HG02852 (cell line): Measurements from ENCODE around the gene KLF9.

Source experiments
- ATAC-seq: cut with Tn5 transposase; IDR thresholded peaks from one replicate; pipeline ENCODE4 v1.9.1; 2021; ENCODE audit warnings: mild to moderate bottlenecking, moderate library complexity; ENCODE audit not compliant: unreplicated experiment

KLF9 gene

GRCh38 chr9:70413799-70414775 lies at the start of gene KLF9:
Gene KLF9, minus strand, starts transcription at chr9:70414657. Its CDS starts 1,294 bp downstream, at chr9:70413363.
- ATAC-seq: peak; percentile 66

DNA sequence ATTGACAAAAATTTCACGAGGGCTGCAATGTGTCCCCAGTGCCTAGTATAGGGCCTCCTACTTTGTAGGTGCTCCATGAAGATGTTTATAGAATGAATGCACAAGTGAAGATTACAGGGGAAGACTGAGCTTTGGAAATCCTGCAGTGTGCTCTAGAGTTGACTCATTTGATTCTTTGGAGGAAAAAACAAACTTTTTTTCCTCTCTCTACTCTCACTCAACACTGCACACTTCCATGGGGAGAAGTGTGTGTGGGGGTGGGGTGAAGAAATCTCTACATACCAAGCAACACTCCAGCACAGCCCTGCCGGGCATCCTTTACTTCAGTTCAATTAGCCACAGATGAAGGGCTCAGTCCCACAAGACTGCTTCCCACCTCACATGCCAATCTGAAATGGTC lies 49.4 kb upstream of the KLF9 start:
- ATAC-seq: no peak

DNA sequence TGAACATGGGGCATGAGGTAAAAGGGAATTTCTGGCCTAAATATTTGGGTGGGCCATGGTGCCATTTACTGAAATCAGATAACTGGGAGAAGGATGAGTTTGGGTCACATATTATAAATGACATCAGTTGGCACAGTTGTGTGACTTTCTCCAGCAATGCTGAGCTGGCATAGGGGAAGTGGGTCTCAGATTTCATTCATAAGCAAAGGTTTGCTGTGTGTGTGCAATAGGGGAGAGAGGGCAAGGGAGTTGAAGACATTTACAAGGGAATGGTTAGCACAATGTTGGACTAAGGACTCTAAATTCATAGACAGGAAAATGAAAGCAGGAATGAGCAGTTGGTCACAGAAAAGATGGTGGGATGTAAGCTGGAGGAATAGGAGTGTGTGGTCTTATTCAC lies 47.8 kb upstream of the KLF9 start:
- no peak for ATAC-seq

DNA sequence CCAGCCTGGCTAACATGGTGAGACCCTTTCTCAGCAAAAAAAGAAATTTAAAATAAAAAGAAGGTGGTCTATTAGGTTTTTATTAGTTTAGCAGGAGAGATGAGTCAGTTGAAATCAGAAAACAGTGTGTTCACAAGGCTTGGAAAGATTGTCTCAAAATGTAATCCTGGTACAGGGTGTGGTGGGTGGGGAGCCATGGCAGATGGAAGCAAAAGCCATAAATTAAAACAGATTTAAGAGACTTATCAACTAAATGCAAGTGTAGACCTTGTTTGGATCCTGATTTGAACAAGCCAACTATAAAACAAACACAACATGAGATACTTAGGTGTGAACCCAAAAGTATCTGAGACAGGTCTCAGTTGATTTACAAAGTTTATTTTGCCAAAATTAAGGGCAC lies 42.8 kb upstream of the KLF9 start:
- no peak for ATAC-seq

GRCh38 chr9:70455993-70456704 lies 41.7 kb upstream of the KLF9 start:
- no peak for ATAC-seq

- no peak for ATAC-seq
Observed at GRCh38 chr9:70452365-70452764, 37.9 kb upstream of the KLF9 start.

GRCh38 chr9:70451765-70452164 lies 37.3 kb upstream of the KLF9 start:
- ATAC-seq: no peak

DNA sequence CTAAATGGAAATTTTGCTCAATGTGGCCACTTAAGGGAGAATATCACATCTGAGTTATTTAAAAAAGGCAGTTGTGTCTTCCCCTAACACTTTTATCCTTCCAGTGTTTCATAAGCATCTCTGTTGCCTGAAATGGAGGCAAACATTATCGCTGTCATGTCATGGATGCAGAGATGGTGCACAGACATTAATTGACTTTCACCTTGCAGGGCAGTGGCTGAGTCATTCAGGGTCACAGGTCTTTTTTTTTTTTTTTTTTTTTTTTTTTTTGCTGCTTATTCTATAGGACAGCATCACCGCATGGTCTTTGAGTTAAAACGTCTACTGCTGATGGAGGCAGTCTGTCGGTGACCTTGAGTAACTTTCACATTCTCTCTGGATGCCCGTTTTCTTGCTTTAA lies 36.3 kb upstream of the KLF9 start:
- no peak for ATAC-seq

GRCh38 chr9:70449461-70449860 lies 35.0 kb upstream of the KLF9 start:
- no peak for ATAC-seq

DNA sequence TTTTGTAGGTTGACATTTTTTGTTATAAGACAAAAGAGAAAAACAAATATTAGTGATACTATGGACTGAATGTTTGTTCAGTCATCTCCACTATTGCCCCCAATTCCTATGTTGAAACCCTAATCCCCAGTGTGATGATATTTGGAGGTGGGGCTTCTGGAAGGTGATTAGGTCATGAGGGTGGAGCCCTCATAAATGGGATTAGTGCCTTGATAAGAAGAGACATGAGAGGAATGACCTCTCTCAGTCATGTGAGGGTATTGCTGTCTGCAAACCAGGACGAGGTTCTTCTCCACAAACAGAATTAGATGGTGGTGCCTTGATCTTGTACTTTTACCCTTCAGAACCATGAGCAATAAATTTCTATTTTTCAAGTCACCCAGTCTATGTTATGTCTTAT lies 34.5 kb upstream of the KLF9 start:
- ATAC-seq: no peak

GRCh38 chr9:70444904-70445303 lies 30.4 kb upstream of the KLF9 start:
- ATAC-seq: no peak

DNA sequence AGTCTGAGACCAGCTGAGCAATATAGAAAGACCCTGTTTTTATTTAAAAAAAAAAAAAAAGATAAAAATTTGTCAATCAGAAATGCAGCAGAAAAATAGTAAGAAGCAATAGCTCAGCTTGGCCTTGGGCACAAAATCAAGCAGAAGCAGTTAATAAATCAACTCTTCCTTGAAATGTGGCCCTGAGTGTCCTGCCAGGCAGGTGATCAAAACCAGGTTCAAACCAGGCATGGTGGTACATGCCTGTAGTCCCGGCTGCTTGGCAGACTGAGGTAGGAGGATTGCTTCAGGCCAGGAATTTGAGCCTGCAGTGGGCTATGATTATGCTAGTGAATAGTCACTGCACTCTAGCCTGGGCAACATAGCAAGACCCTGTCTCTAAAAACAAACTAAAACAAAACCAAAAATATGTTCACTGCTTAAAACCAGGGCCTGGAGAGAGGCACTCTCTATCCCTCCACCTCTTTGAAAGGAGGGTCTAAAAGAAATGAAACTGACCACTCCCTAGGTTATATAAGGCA lies 27.9 kb upstream of the KLF9 start:
- no peak for ATAC-seq

GRCh38 chr9:70441622-70442021 lies 27.2 kb upstream of the KLF9 start:
- no peak for ATAC-seq

- ATAC-seq: no peak
Observed at GRCh38 chr9:70439991-70440706, 25.7 kb upstream of the KLF9 start.

- no peak for ATAC-seq
Observed at GRCh38 chr9:70438341-70438928, 24.0 kb upstream of the KLF9 start.

DNA sequence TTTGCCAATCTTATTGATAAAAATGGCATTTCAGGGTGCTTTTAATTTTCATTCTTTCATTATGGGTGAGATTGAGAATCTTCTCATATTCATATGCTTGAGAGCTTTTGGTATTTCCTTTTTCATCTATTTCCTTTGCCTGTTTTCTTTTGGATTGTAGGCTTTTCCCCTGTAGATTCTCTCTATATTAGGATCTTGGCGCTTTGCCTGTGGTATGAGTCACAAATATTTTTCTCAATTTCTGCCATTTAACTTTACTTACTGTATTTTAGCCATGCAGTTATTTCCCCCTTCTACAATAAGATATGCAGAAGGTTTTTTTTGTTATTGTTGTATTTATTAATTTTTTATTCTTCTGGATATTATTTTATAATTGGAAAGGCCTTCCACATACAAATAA lies 21.5 kb upstream of the KLF9 start:
- ATAC-seq: no peak

DNA sequence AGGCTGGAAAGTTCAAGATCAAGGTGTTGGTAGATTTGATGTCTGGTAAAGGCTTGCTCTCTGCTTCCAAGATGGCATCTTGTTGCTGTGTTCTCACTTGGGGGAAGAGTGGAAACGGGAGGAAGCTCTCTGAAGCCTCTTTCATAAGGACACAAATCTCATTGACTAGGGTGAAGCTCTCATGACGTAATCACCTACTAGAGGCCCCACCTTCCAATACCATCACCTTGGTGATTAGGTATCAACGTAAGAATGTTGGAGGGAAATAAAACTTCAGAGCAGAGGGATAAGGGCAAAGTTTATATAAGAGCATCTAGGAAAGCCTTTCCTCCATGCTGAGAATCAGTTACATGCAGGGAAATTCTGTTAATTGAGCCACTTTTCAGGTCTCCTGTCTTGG lies 15.4 kb upstream of the KLF9 start:
- ATAC-seq: no peak

DNA sequence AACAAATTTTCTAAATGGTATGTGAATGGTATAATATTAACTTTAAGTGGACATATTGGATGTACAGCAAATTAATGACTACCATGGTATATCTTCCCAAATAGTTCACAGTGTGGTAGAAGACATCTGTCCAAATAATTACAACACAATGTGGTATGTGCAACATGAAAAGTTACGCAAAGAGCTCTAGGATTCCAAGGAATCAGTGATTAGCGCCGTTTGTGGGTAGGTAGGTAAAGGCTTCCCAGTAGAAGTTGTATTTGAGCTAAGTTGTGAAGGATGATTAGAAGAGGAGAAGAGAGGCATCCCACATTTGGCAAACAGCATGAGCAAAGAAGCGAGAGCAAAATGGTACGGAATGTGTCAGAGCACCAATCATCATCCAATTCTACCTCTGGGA lies 14.3 kb upstream of the KLF9 start:
- no peak for ATAC-seq

- no peak for ATAC-seq
Observed at GRCh38 chr9:70427161-70427945, 12.9 kb upstream of the KLF9 start.

DNA sequence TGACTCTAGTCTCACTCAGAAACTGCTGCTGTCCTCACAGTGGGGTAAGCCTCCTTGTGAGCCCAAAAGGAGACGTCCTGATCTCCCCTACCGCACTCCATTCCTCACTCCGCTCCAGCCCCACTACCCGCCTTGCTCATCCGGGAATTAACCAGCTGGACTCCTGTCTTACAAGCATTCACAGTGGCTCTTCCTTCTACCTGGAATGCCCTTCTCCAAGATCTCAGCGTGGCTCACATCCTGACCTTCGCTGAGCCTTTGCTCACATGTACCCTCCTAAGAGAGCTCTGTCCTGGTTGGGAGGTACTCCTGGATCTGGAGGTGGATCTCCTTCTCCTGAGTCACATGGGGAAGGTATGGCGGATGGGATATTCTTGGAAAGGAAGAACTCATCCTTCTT lies 10.7 kb upstream of the KLF9 start:
- ATAC-seq: no peak
